AG04449 (cell line): ENCODE results near the gene GULP1.
"Not testable (repeated sequence)": the region's sequence is repeated elsewhere in the genome, so short reads cannot be mapped to it uniquely, and the experiment has no call there.

Experiments
- CTCF ChIA-PET: fragments of 350-600 bp; formaldehyde crosslinking; extraction: SDS; loops from one replicate; lab custom pipeline; 2021; ENCODE audit warnings: antibody characterized with exemption; lab: Yijun Ruan, JAX
- POLR2A ChIA-PET: fragments of 400-600, 350-600 bp; formaldehyde crosslinking; extraction: SDS; loops from one replicate; lab custom pipeline; 2020; ENCODE audit warnings: antibody characterized with exemption, inconsistent platforms; lab: Yijun Ruan, JAX
- DNase-seq: peaks from one replicate; pipeline ENCODE4 v3.0.0-alpha.2; 2010; ENCODE audit warnings: low read depth, low spot score
- H3K4me3 ChIP-seq: 2 replicates; pipeline ENCODE4 v1.5.1; 2011; ENCODE audit warnings: low read depth, mild to moderate bottlenecking, control low read depth, low read length
- TF ChIP-seq, protein P1 (sequence below): IDR thresholded peaks from one replicate; pipeline ENCODE4 v1.5.1; 2011; ENCODE audit warnings: mild to moderate bottlenecking, moderate library complexity, low read length, control low read depth, inconsistent platforms; ENCODE audit not compliant: insufficient read depth; ENCODE audit errors: missing control alignments

Gene GULP1

DNA sequence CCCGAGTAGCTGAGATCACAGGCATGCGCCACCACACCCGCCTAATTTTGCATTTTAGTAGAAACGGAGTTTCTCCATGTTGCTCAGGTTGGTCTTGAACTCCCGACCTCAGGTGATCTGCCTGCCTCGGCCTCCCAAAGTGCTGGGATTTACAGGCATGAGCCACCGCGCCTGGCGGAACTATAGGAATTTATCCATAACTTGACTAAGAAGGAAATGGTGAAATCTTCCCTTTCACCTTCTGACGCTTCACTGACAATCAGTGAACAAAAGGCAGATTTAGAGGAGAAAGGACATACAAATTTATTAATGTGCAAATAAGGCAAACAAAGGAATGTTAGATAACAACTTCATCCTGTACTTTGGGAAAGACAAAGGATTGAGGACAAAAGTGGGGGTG is 15.4 kb upstream of the GULP1 start:
- TF ChIP-seq, protein P1, sequence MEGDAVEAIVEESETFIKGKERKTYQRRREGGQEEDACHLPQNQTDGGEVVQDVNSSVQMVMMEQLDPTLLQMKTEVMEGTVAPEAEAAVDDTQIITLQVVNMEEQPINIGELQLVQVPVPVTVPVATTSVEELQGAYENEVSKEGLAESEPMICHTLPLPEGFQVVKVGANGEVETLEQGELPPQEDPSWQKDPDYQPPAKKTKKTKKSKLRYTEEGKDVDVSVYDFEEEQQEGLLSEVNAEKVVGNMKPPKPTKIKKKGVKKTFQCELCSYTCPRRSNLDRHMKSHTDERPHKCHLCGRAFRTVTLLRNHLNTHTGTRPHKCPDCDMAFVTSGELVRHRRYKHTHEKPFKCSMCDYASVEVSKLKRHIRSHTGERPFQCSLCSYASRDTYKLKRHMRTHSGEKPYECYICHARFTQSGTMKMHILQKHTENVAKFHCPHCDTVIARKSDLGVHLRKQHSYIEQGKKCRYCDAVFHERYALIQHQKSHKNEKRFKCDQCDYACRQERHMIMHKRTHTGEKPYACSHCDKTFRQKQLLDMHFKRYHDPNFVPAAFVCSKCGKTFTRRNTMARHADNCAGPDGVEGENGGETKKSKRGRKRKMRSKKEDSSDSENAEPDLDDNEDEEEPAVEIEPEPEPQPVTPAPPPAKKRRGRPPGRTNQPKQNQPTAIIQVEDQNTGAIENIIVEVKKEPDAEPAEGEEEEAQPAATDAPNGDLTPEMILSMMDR = no peak

DNA sequence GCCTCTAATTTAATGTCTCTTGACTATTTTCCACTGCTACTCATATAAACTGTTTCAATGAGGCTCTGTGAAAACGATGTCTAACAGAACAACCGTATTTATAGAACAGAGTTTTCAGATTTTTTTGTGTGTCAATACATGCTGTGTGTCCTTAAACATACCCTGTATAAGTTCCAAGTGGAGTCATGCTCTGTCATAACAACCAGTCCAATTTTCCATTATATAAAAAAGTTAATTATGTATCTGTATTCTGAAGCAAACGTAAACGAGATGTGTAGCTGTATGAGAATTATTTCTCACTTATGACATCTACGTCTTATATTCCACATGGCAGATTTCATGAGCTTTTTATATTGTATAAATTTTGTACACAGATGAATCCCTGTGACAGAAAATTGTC is 13.9 kb upstream of the GULP1 start:
- TF ChIP-seq, protein P1 = no peak
- CTCF ChIA-PET = interaction anchor here (0.7 to 1.1 kb wide), 3 partner anchors 14 to 199 kb away, joined by 3 read pairs; no protein-coding TSS in a partner anchor
- POLR2A ChIA-PET = no interaction called here
- DNase-seq = no peak
- no peak overlapping the region for H3K4me3 ChIP-seq

More for the DNA sequence above, 15.4 kb upstream of the GULP1 start:
- ChIA-PET POLR2A (no interaction called here), CTCF (no interaction called here)
- no peak for DNase-seq
- no peak overlapping the region for H3K4me3 ChIP-seq

DNA sequence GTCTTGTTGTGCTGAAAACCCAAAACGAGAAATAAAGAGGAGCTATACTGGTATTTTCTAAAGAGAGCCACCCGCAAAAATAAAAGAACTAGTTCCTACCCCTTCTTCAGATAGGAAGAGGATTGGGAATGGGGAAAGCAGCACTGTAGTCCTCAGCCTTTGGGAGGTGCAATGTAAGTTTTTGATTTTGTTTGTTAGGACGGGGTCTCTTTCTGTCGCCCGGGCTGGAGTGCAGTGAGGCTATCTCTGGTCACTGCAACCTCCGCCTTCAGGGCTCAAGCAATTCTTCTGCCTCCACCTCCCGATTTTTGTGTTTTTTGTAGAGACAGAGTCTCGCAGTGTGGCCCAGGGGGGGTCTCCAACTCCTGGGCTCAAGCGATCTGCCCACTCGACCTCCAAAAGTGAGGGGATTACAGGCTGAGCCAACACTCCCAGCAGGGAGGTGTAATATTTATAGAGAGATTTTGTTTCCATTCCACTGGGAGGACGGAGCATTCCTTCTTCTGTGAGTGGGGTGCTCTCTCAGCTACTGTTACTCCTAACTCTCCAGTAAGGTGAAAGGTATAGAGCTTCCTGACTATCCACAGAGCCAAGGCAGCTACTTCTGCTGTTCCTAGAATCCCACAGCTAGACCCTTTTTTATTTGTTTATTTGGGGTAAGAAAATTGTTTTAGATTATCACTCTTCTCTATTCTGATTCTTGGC is 13.1 kb upstream of the GULP1 start:
- CTCF ChIA-PET = interaction anchor here (0.8 to 1.1 kb wide), 2 partner anchors 13 to 91 kb away, joined by 3 read pairs; no protein-coding TSS in a partner anchor
- POLR2A ChIA-PET = no interaction called here
- DNase-seq = no peak
- no peak overlapping the region for H3K4me3 ChIP-seq
- TF ChIP-seq, protein P1 = no peak

DNA sequence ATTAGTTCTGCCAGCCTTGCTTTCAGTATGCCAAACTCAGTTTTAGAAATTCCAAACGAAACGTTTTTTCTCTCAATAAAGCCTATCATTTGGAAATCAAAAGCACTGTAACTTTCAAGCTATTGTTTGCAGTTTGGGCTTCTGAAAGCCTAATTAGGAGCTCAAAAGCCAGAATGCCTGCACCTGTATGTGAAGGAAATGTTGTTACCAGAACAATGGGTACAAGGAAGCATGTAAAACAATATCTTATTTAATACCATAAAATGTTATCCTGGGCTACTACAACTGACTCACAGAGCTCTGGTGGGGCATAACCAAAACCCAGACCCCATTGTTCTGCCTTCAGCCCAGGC is 12.6 kb upstream of the GULP1 start:
- ChIA-PET CTCF (interaction anchor here (0.6 to 1.1 kb wide), 4 partner anchors 10 to 90 kb away, joined by 3 read pairs; partner anchors contain the start of gene GULP1), POLR2A (no interaction called here)
- TF ChIP-seq, protein P1 = no peak
- DNase-seq = no peak
- H3K4me3 ChIP-seq = no peak overlapping the region

DNA sequence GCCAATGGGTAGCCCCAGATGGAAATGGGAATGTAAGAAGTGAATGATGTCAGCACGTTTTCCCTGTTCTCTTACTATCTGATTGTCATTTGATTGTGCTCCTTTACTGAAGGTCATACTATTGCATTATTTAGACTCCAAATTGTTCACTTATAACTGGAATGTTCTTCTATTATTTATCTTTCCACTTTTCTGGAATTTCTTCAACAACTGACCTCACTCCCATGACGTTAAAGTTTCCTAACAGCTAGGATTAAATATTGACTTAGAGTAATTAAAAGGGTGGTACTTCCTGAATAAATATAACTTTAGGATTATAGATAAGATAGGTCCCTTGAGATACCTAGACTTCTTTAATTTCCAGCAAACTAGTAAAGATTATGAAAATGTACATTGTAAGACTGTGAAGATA is 10.9 kb upstream of the GULP1 start:
- ChIA-PET CTCF (interaction anchor here (1.9 kb wide), 2 partner anchors 10 to 12 kb away, joined by 8 to 11 read pairs; partner anchors contain the start of gene GULP1), POLR2A (no interaction called here)
- TF ChIP-seq, protein P1 = no peak
- no peak for DNase-seq
- no peak overlapping the region for H3K4me3 ChIP-seq

DNA sequence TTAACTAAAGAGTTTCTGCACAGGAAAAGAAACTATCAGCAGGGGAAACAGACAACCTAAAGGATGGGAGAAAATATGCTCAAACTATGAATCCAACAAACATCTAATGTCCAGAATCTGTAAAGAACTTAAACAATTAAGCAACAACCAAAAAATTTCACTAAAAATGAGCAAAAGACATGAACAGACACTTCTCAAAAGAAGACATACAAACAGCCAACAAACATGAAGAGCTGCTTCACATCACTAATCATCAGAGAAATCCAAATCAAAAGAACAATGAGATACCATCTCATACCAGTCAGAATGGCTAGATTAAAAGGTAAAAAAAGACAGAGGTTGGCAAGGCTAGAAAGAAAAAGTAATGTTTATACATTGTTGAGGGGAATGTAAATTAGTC is 8.8 kb upstream of the GULP1 start:
- DNase-seq = no peak
- ChIA-PET CTCF (interaction anchor here (1.3 kb wide), 1 partner anchor 10 kb away, joined by 8 read pairs; the partner anchor contains the start of gene GULP1), POLR2A (no interaction called here)
- TF ChIP-seq, protein P1 = no peak
- H3K4me3 ChIP-seq = no peak overlapping the region

DNA sequence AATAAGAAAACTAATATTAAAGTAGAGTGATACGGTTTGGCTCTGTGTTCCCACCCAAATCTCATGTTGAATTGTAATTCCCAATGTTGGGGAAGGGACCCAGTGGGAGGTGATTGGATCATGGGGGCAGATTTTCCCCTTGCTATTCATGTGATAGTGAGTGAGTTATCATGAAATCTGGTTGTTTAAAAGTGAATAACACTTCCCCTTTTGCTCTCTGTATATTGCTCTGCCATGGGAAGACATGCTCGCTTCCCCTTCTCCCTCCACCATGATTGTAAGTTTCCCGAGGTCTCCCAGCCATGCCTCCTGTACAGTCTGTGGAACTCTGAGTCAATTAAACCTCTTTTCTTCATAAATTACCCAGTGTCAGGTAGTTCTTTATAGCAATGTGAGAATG is 7.4 kb upstream of the GULP1 start:
- CTCF ChIA-PET, POLR2A ChIA-PET, DNase-seq, H3K4me3 ChIP-seq: not testable (repeated sequence)
